ENCODE measurements around the gene GRB2.

The GRB2 gene

GRCh38 chr17:75364078-75364477 is 41.4 kb downstream of the GRB2 start:
- no peak overlapping the region for H3K4me3 ChIP-seq (replicated peaks; ENCODE audit: low read depth, low read length)
- TF ChIP-seq CTCF (IDR thresholded peaks at IDR 0.05; ENCODE audit: low read length, missing control alignments), result no peak
- peak; percentile 62 for DNase-seq (ENCODE audit: low read depth)

GRCh38 chr17:75361996-75362395 is 43.5 kb downstream of the GRB2 start:
- no peak for DNase-seq (ENCODE audit: low read depth)
- H3K4me3 ChIP-seq (replicated peaks; ENCODE audit: low read depth, low read length), result no peak overlapping the region
- no peak for TF ChIP-seq CTCF (IDR thresholded peaks at IDR 0.05; ENCODE audit: low read length, missing control alignments)

GRCh38 chr17:75361344-75361743 is 44.1 kb downstream of the GRB2 start:
- no peak overlapping the region for H3K4me3 ChIP-seq (replicated peaks; ENCODE audit: low read depth, low read length)
- no peak for TF ChIP-seq CTCF (IDR thresholded peaks at IDR 0.05; ENCODE audit: low read length, missing control alignments)
- DNase-seq (ENCODE audit: low read depth), result no peak

GRCh38 chr17:75356260-75356937 is 49.1 kb downstream of the GRB2 start:
- no peak for DNase-seq (ENCODE audit: low read depth)
- no peak for TF ChIP-seq CTCF (IDR thresholded peaks at IDR 0.05; ENCODE audit: low read length, missing control alignments)

GRCh38 chr17:75353176-75353575 is 52.3 kb downstream of the GRB2 start:
- no peak for TF ChIP-seq CTCF (IDR thresholded peaks at IDR 0.05; ENCODE audit: low read length, missing control alignments)
- no peak overlapping the region for H3K4me3 ChIP-seq (replicated peaks; ENCODE audit: low read depth, low read length)
- no peak for DNase-seq (ENCODE audit: low read depth)

More at GRCh38 chr17:75356260-75356937, 49.1 kb downstream of the GRB2 start:
- H3K4me3 ChIP-seq (replicated peaks; ENCODE audit: low read depth, low read length), result no peak overlapping the region

DNA sequence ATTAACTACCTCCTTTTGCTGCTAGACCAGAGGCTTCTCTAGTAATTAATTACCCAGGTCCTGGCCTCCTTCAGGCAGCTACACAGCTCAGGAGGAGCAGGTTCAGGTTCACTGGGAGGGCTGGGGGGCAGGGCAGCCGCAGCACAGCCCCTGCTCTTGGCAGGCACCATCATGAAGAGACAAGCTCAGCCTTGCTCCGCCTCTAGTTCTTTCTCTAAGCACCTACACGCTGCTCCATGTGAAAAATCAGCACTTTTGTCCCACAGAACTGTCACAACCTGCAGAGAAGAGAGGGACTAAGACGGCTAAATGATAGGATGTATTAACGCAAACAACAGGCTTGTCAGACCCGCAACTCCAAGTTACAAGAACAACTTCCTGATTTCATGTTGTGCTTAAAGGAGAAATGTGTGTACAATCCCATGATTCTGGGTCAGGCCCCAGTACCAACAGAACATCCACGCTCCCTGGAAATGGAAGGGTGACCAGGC is 53.4 kb downstream of the GRB2 start:
- DNase-seq (ENCODE audit: low read depth), result no peak
- H3K4me3 ChIP-seq (replicated peaks; ENCODE audit: low read depth, low read length), result no peak overlapping the region
- TF ChIP-seq CTCF (IDR thresholded peaks at IDR 0.05; ENCODE audit: low read length, missing control alignments), result no peak

- no peak for TF ChIP-seq CTCF (IDR thresholded peaks at IDR 0.05; ENCODE audit: low read length, missing control alignments)
- H3K4me3 ChIP-seq (replicated peaks; ENCODE audit: low read depth, low read length), result no peak overlapping the region
- DNase-seq (ENCODE audit: low read depth), result no peak
Observed at GRCh38 chr17:75350706-75351105, 54.8 kb downstream of the GRB2 start.
